CD4-positive, alpha-beta T cell treated with Interleukin-21 for 1 hour (primary cell): Measurements from ENCODE around the gene MIER2.

Experiments used
- DNase-seq: peaks from one replicate; pipeline ENCODE4 v3.0.0-alpha.2; 2020

Gene MIER2

DNA sequence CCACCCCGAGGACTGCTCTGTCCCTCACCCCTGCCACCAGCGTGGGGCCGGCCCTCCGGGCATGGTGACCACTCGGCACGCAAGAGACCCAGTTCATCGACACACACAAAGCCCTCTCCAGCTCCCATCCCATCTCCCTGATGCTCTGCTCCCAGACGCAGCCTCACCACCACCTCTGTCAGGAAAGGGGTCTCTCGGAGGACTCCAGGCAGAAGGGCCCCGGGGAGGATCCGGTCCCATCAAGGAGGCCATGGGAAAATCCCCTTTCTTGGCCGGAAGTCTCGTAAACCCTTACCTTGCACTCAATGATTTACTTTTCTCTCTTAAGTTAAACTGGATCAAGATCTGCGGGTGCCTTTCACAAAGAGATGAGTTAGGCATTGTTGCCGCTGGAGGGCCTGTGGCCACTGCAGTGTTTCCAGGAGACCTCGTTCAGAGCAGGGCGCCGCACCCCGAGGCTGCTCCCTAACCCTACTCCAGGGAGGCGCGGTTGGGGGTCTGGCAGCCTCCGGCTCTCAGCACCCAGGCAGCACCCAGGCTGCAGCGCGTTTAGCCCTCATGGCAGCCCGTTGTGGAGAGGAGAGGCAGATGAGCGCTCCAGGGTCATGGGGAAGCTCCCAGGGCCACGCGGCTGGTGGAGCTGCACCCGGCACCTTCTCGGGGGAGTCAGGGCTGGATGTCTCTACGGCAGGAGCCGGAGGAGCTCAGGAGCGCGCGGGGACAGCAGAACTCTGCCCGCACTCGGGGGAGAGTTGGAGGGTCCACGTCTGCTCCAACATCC, 33.4 kb upstream of the MIER2 start:
- no peak for DNase-seq

DNA sequence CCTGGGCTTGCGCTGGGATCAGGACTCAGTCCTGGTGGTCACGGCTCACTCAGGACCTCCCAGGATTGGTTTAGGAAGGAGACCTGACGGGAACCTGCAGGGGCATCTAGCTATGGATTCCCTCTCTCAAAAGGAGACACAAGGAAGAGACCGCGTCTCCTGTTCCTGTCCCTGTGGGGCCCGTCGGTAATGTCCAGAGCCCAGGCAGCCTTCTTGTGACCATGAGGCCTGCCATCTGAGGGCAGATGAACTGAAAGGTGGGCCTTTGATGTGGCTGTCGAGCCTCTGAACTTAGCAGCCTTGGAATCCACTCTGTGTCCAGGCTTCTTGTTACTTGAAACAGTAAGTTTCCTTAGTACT, 31.5 kb upstream of the MIER2 start:
- DNase-seq = no peak

DNA sequence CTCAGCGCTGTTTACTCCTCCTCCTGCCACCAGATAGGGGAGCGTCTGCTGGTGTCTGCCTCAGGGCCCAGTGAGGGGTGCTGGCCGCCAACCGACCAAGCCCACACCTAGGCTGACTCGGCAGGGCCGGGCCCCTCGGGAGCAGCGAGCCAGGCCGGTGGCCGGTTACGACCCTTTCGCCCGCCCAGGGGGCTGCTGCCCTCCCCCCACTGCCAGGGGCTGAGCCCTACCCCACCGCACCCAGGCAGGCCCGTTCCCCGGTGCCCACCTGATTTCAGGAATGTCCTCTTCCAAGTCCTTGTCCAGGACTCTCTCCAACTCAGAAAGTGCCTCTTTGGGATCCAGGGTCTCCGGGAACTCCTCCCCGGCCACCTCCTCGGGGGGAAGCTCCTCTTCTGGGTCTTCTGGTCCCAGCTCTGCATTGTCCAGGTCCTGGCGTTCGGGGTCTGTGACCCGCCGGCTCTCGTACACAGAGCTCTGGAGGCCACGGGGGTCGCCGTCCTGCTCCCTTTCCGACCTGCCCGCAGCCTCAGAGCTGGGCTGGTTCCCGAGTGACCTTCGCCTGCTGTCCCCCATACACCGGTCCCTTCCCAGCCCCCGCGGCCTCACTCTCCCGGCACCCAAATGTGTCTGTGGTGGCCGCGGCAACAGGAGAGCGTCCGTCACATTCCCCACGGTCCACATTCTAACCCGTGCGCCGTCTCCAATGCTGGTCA, 31.0 kb upstream of the MIER2 start:
- no peak for DNase-seq

GRCh38 chr19:374886-375235, 30.3 kb upstream of the MIER2 start:
- no peak for DNase-seq

DNA sequence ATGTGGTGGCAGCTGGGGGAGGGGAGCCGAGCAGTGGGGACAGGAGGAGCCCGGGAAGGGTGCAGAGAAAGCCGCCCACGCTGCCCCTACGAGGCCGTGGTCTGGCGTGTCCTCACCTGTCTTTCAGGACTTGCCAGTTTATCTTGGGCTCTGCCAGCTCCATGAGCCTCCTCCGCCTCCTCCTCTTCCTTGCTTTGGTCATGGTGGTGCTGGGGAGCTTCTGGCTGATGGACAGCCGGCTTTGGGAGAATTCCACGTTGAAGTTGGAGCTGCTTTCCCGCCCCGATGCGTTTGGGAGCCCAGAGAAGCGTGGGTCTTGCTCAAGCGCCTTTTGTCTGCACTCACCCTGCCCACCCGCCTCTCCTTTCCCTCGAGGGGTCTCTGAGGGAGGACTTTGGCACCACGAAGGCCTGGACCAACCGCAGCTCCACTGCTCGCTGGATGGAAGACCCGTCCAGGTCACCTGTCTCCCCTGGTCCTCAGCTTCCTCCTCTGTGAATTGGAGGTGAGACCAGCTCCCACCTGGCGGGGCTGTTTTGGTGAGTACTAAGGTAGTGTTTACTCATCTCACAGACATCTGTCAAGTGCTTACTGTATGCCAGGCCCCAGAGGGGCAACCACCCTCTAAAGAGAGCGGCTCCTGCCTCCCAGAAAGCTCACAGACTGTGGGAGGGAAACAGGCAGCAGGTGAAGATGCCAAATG, 29.7 kb upstream of the MIER2 start:
- no peak for DNase-seq

- DNase-seq = no peak
Measured at GRCh38 chr19:373391-374182, 29.0 kb upstream of the MIER2 start.

DNA sequence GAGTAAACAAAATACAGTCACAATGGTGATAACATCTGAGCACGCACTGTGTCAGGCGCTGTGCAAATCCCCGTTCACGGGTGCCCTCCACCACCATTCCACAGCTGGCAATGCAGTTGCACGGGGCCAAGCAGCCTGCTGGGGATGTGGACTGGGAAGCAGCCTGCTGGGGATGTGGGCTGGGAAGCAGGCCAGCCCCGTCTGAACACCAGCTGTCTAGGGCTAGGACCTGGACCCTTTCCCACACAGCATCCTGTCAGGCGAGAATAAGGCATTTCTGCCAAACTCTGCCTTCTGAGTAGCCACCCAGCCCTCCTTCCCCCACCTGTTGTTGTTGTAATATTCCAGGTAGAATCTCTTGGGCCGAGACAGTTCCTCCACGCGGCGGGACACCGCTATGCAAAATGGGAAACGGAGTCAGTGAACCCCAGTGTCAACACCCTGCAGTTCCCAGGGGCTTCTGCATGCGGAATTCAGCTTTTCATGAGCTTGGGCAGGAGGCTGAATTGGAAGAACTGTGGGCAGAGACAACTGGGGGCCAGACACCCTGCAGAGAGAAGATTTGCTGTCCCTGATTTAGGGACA, 27.8 kb upstream of the MIER2 start:
- no peak for DNase-seq

GRCh38 chr19:371501-372168, 27.0 kb upstream of the MIER2 start:
- no peak for DNase-seq

GRCh38 chr19:370641-371330, 26.2 kb upstream of the MIER2 start:
- DNase-seq = no peak

DNA sequence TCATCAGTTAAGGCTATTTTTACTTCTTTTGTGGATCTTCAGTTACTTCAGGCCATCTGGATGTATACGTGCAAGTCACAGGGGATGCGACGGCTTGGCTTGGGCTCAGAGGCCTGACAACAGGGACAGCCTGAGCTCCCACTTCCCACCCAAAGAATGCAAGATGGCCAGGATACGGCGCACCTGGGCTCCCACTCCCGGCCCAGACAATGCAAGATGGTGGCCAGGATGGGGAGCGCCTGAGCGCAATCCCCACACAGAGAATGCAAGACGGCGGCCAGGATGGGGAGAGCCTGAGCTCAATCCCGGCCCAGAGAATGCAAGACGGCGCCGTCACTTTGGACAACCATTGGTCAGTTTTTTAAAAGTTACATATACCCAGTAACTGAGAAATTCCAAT, 25.3 kb upstream of the MIER2 start:
- DNase-seq = no peak

GRCh38 chr19:369256-369655, 24.7 kb upstream of the MIER2 start:
- no peak for DNase-seq

GRCh38 chr19:368630-369024, 24.0 kb upstream of the MIER2 start:
- no peak for DNase-seq

DNA sequence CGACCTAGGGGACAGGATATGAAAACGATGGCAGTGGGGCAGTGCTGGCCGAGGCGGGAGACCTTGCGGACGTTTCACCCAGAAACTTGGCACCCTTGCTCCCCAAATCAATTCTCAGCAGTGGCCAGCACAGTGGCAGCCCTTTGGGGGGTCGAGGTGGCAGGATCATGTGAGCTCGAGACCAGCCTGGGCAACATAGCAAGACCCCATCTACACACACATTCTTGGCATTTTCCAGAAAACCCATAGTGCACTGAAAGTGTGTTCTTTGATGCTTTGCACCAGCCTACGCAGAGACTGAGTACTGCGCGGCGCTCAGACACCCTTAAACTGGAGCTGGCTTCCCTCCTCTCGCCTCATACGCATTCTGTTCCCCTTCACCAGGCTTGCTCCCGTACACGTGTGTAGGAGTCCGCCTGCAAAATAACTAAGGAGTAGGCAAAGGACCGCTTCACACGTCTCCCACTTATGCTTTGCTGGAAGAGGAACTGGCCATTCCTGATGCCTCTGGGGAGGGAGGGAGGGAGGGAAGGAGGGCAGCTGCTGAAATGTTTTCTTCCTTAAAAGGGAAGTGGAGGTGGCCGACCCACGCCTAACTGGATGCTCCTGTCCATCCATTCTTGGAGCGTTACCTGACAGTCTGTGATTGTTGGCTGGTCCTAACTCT, 23.5 kb upstream of the MIER2 start:
- DNase-seq = no peak

GRCh38 chr19:367561-367960, 23.0 kb upstream of the MIER2 start:
- DNase-seq = no peak

- no peak for DNase-seq
Measured at GRCh38 chr19:366951-367350, 22.4 kb upstream of the MIER2 start.

GRCh38 chr19:366205-366783, 21.7 kb upstream of the MIER2 start:
- DNase-seq = no peak

GRCh38 chr19:364496-365287, 20.1 kb upstream of the MIER2 start:
- DNase-seq = no peak

DNA sequence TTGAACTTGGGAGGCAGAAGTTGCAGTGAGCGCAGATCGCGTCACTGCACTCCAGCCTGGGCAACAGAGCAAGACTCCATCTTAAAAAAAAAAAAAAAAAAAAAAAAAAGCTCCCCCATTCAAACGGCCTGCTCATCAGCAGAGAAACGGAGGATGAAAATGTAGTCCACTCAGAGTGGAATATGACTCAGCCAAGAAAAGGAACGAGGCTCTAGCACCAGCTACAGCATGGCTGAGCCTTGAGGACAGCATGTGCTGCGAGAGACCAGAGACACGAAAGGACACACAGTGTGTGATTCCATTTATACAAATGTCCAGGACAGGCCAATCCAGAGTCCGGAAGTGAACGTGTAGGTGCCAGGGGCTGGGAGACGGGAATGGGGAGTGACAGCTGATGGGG, 18.1 kb upstream of the MIER2 start:
- no peak for DNase-seq

DNA sequence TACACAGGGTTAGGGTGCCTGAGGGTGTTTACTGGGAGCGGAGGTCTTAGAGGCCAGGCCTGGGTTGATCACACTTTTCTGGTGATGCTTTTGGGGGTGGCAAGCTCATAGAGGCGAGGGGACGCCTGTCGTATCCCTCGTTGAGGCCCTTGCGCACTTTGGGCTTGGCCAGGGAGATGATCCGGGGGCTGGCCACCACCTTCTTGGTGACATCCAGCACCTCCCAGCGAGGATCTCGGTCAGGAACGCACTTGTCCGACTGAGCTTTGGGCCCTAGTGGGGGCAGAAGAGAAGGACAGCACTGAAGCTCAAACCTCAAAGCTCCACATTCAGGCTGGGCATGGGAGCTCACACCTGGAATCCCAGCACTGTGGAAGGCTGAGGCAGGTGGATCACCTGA, 17.6 kb upstream of the MIER2 start:
- no peak for DNase-seq

GRCh38 chr19:359653-359925, 15.0 kb upstream of the MIER2 start:
- no peak for DNase-seq
